Activated T-cell treated with anti-CD3 and anti-CD28 coated beads for 48 hours (primary cell): Measurements from ENCODE around the gene HSPD1.

ENCODE experiments used
- DNase-seq: peaks from one replicate; pipeline ENCODE4 v3.0.0-alpha.2; 2020; ENCODE audit warnings: low read depth

HSPD1 gene

DNA sequence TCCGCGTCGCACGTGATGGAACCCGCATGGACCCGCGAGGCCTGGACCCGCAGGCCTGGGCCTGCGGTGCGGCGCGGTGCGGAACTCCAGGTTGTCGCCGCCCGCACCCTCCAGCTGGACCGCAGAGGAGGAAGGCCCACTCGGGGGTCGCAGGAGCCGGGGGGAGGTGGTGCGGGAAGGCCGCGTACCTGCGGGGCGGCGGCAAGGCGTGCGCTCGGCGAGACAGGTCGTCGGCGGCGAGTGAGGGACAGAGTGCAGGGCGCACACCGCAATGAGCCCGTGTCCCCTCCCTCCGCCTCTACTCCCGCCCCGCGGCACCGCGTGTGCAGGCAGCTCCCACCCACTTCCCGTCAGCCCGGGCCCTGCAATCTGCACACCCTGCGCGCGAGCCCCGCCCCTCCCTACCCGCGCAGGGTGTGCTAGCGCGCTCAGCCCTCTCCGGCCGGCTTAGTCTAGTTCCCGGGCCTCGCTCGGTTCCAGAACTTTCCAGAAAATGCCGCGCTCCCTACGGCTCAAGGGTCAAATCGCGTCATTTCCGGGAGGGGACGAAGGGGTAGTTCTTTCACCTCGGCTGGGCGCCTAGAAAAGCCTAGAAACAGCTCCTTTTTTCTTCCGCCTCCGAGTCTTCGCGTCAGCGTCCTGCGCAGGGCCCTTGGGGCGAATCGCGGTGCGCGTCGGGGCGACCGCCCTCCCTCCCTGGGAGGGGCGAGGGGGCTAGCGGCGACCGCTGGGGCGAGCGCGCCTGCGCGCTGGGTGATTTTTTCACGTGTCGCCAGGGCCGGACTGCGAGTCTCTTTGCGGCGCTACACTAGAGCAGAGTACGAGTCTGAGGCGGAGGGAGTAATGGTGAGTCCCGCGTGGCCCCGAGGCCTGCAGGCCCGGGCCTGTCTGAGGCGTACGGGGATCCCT is at the start of gene HSPD1, which contains the start of gene HSPE1:
Gene HSPD1, minus strand, starts transcription at position 247 of the 909 bp plus-strand sequence. CDS start 992 bp downstream, outside the sequence.
Gene HSPE1, plus strand, starts transcription at position 786 of the 909 bp plus-strand sequence. Its CDS starts 58 bp downstream, at position 844.
- DNase-seq: peak; percentile 97

DNA sequence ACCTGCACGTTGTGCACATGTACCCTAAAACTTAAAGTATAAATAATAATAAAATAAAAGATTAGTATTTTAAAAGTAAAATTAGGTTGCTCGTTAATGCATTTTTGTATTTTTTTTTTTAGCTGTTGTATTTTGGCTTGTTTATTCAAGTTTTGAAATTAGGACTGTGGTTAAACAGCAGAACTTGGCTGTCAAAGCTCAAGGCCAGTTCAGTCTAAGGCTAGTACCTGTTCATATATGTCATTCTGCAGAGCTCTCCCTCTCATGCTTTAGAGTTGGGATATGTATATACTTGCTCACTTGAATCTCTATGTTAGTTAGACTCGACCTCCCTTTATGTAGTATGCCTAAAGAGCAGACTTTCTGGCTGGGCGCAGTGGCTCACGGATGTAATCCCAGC is 48.9 kb upstream of the HSPD1 start:
- DNase-seq: no peak

DNA sequence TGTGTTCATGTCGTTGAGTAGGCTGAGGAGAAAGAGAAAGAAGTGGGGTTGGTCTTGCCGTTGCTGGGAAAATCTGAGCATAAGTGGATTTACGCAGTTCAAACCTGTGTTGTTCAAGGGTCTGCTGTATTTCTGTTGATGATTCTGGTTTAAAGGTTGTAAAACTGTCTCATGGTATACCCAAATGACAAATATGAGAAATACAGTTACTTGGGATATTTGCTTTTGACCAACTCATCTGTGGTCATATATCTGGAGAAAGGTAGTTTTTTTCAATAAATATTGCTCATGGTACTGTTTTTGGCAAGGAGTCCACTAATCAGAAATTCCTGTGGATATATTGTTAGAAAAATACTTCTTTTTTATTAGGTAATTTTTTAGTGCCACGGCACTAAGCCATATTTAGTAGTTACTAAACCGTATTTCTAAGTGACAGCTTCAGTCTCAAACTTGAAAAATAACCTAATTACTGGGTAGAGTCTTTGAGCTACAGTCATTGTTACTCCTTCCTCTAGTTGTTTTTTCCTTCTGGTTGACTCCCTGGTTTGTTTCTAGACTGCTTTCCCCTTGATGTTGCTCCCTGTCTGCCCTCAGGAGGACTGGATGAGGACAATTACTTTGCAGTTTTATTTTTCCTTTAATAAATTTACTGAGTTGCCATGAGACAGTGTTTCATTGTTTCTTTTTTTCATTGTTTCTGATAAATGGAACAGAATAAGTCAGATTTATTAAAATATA is 47.7 kb upstream of the HSPD1 start:
- DNase-seq: no peak

DNA sequence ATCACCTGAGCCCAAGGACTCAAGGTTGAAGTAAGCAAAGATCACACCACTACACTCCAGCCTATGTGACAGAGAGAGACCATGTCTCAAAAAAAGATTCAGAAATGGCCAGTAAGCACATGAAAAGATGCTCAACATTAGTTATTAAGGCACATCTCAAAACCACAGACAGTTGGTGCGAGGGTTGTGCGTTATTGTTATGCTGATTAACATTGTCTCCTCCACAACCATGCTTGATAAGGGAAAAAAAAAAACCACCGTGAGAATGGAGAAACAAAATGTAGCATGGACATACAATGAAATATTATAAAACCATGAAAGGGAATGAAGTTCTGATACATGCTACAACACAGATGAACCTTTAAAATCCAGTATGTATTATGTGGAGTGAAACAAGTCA is 43.6 kb upstream of the HSPD1 start:
- DNase-seq: no peak

DNA sequence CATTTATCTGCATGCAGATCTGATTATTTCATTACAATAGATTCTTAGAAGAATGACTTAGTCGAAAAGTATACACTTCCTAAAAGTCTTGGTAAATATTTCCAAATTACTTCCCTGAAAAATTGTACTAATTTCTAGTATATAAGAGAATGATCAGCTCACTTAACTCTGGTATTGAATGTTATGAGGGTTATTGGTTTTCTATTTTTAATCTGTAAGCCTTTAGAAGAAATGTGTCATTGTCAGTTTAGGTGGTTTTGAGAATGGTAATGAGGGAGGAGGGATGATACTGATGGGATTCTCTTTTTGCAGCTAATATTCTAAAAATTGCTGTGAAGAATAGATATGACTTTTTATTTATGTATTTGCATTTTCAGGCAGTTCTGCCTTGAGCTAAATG is 40.1 kb upstream of the HSPD1 start:
- DNase-seq: no peak

DNA sequence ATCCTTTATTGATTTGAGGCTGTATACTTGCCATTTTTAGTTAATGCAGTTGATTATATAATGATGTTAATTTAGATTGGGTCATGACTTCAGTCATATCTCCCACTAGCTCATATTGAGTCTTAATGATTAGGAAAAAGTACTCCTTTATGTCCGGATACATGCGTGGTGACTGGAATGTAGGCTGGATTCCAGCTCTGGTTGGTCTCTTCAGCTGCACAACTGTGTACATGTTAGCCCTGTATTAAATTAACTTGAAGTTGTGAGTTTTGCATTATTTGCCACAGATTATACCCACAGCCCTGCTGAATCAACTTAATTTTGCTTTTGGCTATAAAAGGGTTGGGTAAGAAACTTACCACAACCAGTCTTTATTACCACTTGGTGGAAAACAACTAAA is 38.8 kb upstream of the HSPD1 start:
- DNase-seq: no peak

DNA sequence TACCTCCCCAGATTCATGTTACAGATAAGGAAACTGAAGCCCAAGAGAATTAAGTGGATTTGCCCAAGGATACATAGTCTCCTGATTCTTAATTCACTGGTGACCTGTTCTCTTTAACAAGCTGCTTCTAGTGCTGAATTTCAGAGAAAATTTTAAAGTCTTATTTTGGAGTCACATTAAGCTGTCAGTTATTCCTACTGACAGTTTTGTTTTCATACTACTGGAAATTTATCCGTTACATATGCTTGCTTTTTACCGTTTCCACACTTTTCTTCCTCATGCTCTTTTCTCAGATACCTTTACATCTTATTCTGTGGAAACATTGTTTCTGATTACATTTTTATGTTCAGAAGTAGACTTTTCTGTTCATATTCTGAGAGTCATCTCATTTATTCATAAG is 17.5 kb upstream of the HSPD1 start:
- no peak for DNase-seq

DNA sequence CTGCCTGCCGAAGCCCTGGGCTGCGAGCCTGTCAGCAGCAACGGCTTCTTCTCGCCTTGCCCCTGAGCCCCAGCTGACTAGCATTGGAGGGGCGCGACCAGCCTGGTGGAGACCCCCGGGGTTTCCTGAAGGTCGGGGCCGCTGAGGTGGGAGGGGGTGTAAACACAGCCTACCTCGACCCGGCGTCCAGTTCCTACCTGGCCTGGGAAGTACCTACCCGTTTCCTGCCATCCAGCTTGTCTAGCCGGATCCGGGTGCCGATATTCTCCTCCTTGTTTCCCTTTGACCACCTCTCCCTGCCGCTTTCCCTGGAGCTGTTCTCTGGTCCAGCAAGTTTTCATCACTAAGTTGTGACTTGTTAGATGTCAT is 16.7 kb upstream of the HSPD1 start:
- DNase-seq: no peak

DNA sequence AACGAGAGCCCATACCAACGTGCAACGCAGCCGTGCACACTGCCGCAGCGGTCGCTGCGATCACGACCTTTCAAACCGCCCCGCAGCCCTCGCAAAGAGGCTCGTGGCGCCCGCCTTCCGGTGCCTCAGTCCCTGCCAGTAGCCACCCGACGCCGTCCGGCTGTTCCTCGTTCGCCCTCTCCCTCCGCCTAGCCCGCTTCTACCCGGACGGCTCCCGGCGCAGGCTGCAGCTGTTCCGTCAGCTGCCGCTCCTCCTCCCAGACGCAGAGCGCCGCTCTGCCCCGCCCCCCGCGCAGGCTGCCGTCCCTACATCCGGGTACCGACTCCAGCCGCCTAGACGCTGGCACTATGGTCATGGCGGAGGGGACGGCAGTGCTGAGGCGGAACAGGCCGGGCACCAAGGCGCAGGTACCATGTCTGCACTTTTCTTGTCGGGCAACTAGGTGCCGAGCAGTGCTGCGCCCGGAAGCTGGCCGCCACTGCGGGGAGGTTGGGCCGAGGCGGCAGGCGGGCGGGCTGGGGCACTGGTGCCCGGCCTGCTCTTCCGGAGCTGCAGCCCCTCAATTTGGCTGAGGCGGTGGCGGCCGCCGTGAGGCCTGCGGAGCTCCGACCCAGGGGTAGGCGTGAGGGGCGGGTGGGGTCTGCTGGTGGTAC is 16.2 kb upstream of the HSPD1 start, which contains the start of gene MOB4:
Gene MOB4, plus strand, starts transcription at position 328 of the 654 bp plus-strand sequence. Its CDS starts 21 bp downstream, at position 349.
- DNase-seq: peak; percentile 94

DNA sequence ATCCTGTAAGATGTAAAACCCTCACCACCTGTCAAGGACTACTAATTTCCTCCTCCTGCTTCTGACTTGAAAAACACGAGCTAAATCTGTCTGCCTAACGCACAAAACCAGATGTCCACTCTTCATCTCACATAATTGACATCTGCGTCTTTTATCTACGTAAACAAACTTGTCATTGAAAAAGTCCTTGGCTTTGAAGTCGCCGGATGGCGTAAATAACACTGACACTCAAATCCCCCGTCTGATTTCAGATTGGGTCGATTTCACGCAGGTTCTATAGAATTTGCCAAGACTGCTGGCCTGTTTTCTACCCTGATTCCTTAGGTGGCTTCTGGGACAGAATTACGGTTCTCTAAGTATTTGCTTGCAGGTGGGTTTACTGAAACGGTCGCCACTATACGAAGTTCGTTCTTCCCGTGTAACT is 15.7 kb upstream of the HSPD1 start:
- no peak for DNase-seq

DNA sequence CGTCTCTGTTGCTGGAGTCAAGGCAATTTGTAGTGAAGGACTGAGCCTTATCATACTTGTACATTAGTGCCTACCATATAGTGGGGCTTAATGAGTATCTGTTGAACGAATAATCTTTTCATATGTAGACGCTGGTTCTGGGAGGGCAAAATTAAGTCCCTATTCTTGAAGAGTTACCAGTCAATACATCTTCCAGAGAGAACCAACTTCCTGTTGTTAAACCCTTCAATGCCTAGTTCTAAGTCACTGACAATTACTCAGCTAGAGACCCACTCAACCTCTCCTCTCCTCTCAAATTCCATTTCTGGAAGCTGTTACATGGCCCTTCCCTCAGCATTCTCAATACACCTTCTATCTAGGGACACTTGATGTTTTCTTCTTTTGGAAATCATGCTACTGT is 15.1 kb upstream of the HSPD1 start:
- no peak for DNase-seq

DNA sequence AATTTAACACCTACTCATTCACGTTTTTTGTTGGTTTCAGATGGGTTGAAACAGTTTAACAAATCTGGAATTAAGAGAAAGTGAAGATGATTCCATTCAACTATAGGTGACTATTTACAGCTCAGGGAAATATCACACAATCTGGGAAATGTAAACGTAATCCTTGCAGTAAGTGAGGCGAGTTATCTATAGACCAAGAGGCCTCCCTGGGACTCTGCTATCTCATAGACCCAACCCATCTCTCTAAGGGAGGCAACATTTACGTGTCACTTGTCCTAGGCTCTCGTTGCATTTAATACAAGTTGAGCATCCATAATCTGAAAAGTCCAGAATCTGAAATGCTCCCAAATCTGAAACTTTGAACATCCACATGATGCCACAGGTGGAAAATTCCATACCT is 14.3 kb upstream of the HSPD1 start:
- no peak for DNase-seq

DNA sequence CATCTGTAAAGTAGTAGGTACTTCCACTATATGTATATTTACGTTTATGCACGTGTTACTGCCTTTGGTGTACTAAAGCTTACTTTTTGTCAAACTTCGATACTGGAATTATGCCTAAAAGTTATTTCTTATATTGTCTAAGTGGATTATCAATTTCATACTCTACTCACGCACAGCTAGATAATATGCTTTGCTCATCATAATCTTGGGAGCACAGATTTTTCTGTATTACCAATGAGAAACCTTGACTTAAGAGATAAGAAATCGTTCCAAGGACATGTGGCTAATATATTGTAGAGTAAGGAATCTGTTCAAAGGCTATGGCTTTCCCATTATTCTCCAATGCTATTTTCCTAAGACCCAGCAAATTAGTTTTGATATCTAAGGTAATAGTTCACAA is 7.0 kb upstream of the HSPD1 start:
- DNase-seq: no peak

DNA sequence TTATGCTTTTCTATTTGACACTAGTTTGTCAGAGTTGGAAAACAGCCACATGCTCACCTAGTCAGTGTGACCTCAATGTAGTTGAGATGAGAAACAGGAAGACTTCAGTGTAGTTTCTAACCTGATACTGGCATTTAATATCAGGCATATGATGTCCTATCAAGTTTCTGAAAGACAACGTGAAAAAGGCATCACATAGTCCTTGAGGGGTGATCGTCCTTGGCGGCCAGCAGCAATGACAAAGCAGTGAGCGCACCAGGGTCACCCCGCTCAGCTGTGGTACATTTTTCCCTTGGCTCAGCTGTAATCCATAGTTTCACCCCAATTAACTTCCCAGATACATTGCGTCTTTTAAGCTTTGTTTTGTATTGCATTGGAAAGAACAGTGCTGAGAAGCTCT is 4.9 kb upstream of the HSPD1 start:
- no peak for DNase-seq

DNA sequence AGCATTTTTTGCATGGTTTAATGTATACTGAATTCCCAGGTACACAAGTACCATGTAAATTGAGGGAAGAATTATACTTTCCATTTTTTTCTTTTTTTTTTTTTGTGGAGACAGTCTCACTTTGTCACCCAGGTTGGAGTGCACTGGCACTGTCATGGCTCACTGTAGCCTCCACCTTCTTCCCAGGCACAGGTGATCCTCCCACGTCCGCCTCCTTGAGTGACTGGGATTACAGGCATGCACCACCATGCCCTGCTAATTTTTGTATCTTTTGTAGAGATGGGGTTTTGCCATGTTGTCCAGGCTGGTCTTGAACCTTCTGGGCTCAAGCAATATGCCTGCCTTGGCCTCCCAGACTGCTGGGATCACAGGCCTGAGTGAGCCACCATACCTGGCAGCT is 4.4 kb upstream of the HSPD1 start:
- DNase-seq: no peak

DNA sequence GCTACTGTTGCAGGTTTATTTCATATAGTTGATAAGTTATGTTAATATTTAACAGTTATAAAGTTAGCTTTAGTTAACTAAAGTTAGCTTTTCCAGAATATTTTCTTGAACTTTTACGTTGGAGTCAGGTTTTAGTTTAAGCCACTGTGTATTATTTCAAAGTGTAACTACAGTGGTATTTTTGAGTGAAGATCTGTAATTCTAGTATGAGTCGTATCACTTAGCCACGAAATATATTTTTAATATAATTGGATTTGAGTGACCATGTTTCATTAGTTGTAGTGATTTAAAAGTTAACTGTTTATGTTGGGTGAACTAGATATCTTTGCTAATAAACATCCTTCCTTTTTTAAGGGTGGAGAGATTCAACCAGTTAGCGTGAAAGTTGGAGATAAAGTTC is 3.0 kb upstream of the HSPD1 start:
- DNase-seq: no peak

DNA sequence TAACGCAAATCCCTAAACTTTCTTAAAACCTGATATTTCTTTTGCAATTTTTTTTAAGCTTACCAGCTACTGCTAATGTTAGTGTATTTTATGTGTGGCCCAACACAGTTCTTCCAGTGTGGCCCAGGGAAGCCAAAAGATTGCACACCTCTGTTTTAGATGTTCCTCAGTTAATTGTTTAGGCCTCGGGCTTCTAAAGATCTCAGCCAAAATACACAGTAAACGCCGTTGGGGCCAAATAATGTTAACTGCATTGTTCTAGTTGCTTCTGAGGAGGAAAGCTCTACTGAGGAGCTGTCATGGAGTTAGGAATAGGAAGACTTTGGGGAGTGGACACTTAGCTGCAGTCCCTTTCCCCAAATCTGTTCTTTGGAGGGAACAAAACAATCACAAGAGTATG is 2.6 kb upstream of the HSPD1 start:
- no peak for DNase-seq

DNA sequence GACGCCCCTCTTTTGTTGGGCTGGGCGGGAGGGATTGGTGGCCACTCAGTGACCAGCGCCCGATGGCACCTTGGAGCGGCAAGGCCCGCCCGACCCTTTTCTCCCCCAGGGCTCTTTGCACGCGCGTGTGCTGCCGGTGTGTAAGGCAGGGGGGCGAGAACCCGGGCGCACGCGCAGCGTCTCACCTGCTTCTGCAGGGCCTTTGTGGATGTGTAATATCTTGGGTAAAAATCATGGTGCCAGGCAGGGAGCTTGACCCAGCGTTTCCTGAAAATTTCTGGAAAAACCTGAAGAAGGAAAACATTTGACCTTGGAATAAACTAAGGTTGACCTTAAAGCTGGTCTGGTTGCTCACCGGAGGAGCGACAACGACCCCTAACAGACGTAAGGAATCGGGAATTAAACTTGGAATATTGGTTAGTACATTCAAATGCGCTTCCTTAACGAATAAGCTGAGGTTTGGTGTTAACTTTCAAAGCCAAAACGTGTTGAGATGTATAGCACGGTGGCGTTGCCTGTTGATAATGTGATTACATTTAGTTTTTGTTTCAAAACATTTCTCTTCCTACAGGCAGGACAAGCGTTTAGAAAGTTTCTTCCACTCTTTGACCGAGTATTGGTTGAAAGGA is 977 bp upstream of the HSPD1 start:
- no peak for DNase-seq

DNA sequence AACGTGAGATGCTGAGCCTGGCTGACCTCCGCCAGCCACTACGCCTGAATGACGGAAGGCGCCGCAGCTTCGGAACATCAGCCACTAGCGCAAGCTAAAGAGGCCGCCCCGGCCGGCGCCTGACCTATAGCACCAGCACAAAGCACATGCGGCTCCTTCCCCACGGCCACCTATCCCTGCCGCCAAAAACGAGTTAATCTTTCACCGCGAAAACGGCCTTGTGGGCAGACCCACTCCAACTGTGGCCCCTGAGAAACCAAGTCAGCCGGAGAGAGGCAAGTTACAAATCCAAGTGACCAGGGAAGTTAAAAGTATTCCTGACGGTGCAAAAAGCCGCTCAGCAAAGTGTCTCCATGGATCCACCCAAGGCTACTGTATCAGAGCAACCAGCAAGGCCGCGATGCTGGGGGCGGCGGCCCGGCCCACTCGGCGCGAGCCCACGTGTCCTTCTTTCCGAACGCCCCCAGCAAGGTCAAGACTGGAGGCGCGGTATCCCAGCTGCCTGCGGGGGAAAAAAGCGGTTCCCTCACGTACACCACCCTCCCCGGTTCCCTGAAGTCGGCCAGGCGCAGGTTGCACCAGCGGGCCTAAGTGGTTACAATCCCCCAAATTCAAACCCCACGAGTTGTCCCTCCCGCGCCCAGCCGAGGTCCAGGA is 575 bp downstream of the HSPD1 start:
- DNase-seq: peak; percentile 45

DNA sequence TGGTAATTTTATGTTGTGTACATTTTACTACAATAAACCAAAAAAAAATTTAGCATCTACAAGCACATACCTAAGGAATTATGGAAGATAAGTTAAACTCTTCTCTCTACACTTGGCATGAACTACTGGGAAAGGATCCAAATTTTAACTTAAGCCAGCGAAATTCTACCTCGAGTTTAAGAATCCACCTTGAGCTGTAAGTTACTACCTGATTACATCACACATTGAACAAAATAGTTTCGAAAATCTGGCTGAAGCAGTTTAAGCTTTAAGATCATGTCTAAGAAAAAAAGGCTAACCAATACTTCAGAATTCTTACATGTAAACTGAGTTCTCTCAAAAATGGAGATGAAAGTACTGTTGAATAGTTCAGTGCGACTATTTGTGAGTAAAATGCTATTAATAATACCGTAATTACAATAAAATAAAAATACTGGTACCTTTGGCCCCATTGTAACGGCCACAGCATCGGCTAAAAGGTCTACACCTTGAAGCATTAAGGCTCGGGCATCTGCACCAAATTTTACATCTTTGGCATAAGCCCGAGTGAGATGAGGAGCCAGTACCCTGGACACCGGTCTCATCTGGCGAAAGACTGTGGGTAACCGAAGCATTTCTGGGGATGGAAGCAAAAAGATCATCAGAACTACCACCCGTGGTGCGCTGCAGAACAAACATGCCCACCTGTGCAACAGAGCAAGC is 1.3 kb downstream of the HSPD1 start:
- no peak for DNase-seq

DNA sequence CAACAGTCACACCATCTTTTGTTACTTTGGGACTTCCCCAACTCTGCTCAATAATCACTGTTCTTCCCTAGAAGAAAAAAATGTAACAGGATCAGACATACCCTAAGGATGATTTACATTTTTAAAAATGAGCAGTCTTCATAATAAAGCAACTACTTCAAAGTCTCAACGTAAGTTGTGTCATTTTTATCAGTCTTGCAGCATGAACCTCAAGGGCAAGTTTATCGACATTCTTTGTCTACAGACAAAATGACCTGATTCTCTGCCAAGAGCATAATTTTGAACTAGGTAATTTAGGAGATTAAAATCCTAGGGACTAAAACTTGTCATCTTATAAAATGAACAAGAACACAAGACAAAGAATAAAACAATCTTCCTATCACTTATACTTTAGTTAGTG is 2.3 kb downstream of the HSPD1 start:
- DNase-seq: no peak
